SK-N-SH treated with all-trans-retinoic acid at 6 μM for 48 hours (cell line): ENCODE measurements around the gene ZNF891.

ENCODE experiments used
- ATAC-seq: fragments of 200-7000 bp; cut with Tn5 transposase; 3 replicates; pipeline ENCODE4 v1.9.1; 2020; ENCODE audit warnings: mild to moderate bottlenecking, moderate library complexity
- ARNTL ChIP-seq: fragments of 450-650 bp; formaldehyde crosslinking; IDR thresholded peaks from 2 replicates; pipeline ENCODE4 v1.5.0; 2020; ENCODE audit warnings: low read depth, mild to moderate bottlenecking, moderate library complexity, borderline replicate concordance
- BACH2 ChIP-seq: fragments of 250-450 bp; sonication (Bioruptor Pico); IDR thresholded peaks from 2 replicates; pipeline ENCODE4 v1.9.0; 2021; ENCODE audit warnings: mild to moderate bottlenecking, borderline replicate concordance
- CSDC2 ChIP-seq: fragments of 250-450 bp; sonication (Bioruptor Pico); IDR thresholded peaks from 2 replicates; pipeline ENCODE4 v1.5.0; 2020; ENCODE audit warnings: mild to moderate bottlenecking, moderate library complexity
- ESRRG ChIP-seq: fragments of 250-450 bp; sonication (Bioruptor Pico); IDR thresholded peaks from 2 replicates; pipeline ENCODE4 v1.6.1; 2021; ENCODE audit warnings: mild to moderate bottlenecking
- GLIS3 ChIP-seq: fragments of 250-450 bp; sonication (Bioruptor Pico); IDR thresholded peaks from 2 replicates; pipeline ENCODE4 v1.5.0; 2020; ENCODE audit warnings: mild to moderate bottlenecking, moderate library complexity
- ISL1 ChIP-seq: fragments of 250-450 bp; sonication (Bioruptor Pico); IDR thresholded peaks from 2 replicates; pipeline ENCODE4 v2.1.2; 2022; ENCODE audit warnings: mild to moderate bottlenecking, moderate library complexity
- PPARA ChIP-seq: fragments of 250-450 bp; sonication (Bioruptor Pico); IDR thresholded peaks from 2 replicates; pipeline ENCODE4 v1.5.0; 2020; ENCODE audit warnings: mild to moderate bottlenecking, borderline replicate concordance
- RARB ChIP-seq: fragments of 250-450 bp; sonication (Bioruptor Pico); IDR thresholded peaks from 2 replicates; pipeline ENCODE4 v1.8.0; 2021; ENCODE audit warnings: mild to moderate bottlenecking, moderate library complexity
- SNAI2 ChIP-seq: fragments of 250-450 bp; sonication (Bioruptor Pico); IDR thresholded peaks from 2 replicates; pipeline ENCODE4 v1.5.0; 2020; ENCODE audit warnings: mild to moderate bottlenecking, moderate library complexity
- TOX ChIP-seq: fragments of 250-450 bp; sonication (Bioruptor Pico); IDR thresholded peaks from 2 replicates; pipeline ENCODE4 v1.8.0; 2021; ENCODE audit warnings: mild to moderate bottlenecking, moderate library complexity, borderline replicate concordance
- ZC3H10 ChIP-seq: fragments of 250-450 bp; sonication (Bioruptor Pico); IDR thresholded peaks from 2 replicates; pipeline ENCODE4 v1.5.1; 2021; ENCODE audit warnings: mild to moderate bottlenecking, moderate library complexity
- ZFP3 ChIP-seq: fragments of 250-450 bp; sonication (Bioruptor Pico); IDR thresholded peaks from 2 replicates; pipeline ENCODE4 v1.5.0; 2020; ENCODE audit warnings: mild to moderate bottlenecking, moderate library complexity
- ZFP30 ChIP-seq: fragments of 450-650 bp; formaldehyde crosslinking; IDR thresholded peaks from 2 replicates; pipeline ENCODE4 v1.5.0; 2022; ENCODE audit warnings: mild to moderate bottlenecking, moderate library complexity
- ZNF565 ChIP-seq: fragments of 450-650 bp; formaldehyde crosslinking; conservative IDR thresholded peaks from 2 replicates; pipeline ENCODE4 v1.5.0; 2020; ENCODE audit warnings: low read depth, mild to moderate bottlenecking, moderate library complexity
- ZNF70 ChIP-seq: fragments of 450-650 bp; formaldehyde crosslinking; IDR thresholded peaks from 2 replicates; pipeline ENCODE4 v1.5.0; 2020; ENCODE audit warnings: mild to moderate bottlenecking, moderate library complexity
- ZNF8 ChIP-seq: fragments of 450-650 bp; formaldehyde crosslinking; IDR thresholded peaks from 2 replicates; pipeline ENCODE4 v1.5.0; 2020; ENCODE audit warnings: mild to moderate bottlenecking, moderate library complexity
- TF ChIP-seq, protein P1 (sequence below): fragments of 250-450 bp; sonication (Bioruptor Pico); IDR thresholded peaks from 2 replicates; pipeline ENCODE4 v1.8.0; 2021; ENCODE audit warnings: low read depth, mild to moderate bottlenecking, moderate library complexity, borderline replicate concordance
- TF ChIP-seq, protein P2 (sequence below): fragments of 250-450 bp; sonication (Bioruptor Pico); IDR thresholded peaks from 2 replicates; pipeline ENCODE4 v1.8.0; 2020; ENCODE audit warnings: mild to moderate bottlenecking, moderate library complexity, borderline replicate concordance
- TF ChIP-seq, protein P3 (sequence below): fragments of 250-450 bp; sonication (Bioruptor Pico); IDR thresholded peaks from 2 replicates; pipeline ENCODE4 v1.5.1; 2021; ENCODE audit warnings: mild to moderate bottlenecking, moderate library complexity
- TF ChIP-seq, protein P4 (sequence below): fragments of 250-450 bp; sonication (Bioruptor Pico); IDR thresholded peaks from 2 replicates; pipeline ENCODE4 v1.5.0; 2020; ENCODE audit warnings: mild to moderate bottlenecking, moderate library complexity

The ZNF891 gene

DNA sequence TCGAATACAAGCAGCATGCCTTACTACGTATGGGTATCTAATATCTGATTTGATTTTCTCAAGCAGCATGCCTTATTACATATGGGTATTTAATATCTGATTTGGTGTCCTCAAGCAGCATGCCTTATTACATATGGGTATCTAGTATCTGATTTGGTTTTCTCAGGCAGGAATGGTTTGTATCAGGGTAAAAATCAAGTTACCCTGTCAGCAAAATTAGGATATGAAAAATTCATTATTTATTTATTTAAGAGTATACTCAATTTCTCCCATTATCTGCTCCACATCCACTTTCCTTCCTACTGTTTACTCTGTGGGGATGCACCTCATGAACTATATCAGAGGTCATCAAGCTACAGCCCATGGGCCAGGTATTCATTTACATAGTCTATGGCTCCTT lies 21.9 kb downstream of the ZNF891 start:
- TF ChIP-seq SNAI2 (no peak), RARB (CRISPR knock-in tag) (no peak), ZFP3 (CRISPR knock-in tag) (no peak), PPARA (CRISPR knock-in tag) (no peak), BACH2 (no peak), ARNTL (CRISPR knock-in tag) (no peak)
- TF ChIP-seq, protein P1, sequence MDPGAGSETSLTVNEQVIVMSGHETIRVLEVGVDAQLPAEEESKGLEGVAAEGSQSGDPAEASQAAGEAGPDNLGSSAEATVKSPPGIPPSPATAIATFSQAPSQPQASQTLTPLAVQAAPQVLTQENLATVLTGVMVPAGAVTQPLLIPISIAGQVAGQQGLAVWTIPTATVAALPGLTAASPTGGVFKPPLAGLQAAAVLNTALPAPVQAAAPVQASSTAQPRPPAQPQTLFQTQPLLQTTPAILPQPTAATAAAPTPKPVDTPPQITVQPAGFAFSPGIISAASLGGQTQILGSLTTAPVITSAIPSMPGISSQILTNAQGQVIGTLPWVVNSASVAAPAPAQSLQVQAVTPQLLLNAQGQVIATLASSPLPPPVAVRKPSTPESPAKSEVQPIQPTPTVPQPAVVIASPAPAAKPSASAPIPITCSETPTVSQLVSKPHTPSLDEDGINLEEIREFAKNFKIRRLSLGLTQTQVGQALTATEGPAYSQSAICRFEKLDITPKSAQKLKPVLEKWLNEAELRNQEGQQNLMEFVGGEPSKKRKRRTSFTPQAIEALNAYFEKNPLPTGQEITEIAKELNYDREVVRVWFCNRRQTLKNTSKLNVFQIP (CRISPR knock-in tag): no peak
- TF ChIP-seq, protein P2, sequence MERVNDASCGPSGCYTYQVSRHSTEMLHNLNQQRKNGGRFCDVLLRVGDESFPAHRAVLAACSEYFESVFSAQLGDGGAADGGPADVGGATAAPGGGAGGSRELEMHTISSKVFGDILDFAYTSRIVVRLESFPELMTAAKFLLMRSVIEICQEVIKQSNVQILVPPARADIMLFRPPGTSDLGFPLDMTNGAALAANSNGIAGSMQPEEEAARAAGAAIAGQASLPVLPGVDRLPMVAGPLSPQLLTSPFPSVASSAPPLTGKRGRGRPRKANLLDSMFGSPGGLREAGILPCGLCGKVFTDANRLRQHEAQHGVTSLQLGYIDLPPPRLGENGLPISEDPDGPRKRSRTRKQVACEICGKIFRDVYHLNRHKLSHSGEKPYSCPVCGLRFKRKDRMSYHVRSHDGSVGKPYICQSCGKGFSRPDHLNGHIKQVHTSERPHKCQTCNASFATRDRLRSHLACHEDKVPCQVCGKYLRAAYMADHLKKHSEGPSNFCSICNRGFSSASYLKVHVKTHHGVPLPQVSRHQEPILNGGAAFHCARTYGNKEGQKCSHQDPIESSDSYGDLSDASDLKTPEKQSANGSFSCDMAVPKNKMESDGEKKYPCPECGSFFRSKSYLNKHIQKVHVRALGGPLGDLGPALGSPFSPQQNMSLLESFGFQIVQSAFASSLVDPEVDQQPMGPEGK (CRISPR knock-in tag): no peak
- TF ChIP-seq, all 23 proteins: peak for 0
- ATAC-seq: no peak

DNA sequence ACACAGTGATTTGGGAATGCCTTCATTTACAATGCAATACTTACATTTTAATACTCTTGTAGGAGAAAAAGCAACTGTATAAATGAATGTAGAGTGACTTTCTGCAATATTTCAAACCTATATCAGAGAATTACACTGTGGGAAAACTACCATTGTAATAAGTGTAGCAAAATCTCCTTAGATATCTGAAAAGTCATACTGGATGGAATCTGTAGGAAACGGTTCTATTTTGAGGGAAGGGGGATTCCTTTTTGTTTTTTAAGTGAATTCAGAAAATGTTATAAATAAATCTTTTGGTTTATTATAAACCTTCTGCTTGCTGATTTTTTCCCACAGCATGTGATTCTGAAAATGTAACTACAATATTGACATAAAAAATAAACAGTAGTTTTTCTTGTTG lies 23.0 kb downstream of the ZNF891 start:
- no peak for TF ChIP-seq ESRRG (CRISPR knock-in tag)
- TF ChIP-seq ZNF565 (CRISPR knock-in tag): no peak
- no peak for TF ChIP-seq PPARA (CRISPR knock-in tag)
- no peak for ATAC-seq

DNA sequence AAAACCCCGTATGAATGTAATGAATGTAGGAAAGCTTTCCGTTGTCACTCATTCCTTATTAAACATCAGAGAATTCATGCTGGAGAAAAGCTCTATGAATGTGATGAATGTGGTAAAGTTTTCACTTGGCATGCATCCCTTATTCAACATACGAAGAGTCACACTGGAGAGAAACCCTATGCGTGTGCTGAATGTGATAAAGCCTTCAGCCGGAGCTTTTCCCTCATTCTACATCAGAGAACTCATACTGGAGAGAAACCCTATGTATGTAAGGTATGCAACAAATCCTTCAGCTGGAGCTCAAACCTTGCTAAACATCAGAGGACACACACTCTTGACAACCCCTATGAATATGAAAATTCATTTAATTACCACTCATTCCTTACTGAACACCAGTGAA lies 23.8 kb downstream of the ZNF891 start:
- ATAC-seq: no peak
- TF ChIP-seq PPARA (CRISPR knock-in tag): no peak
- TF ChIP-seq, protein P3, sequence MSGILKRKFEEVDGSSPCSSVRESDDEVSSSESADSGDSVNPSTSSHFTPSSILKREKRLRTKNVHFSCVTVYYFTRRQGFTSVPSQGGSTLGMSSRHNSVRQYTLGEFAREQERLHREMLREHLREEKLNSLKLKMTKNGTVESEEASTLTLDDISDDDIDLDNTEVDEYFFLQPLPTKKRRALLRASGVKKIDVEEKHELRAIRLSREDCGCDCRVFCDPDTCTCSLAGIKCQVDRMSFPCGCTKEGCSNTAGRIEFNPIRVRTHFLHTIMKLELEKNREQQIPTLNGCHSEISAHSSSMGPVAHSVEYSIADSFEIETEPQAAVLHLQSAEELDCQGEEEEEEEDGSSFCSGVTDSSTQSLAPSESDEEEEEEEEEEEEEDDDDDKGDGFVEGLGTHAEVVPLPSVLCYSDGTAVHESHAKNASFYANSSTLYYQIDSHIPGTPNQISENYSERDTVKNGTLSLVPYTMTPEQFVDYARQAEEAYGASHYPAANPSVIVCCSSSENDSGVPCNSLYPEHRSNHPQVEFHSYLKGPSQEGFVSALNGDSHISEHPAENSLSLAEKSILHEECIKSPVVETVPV: no peak
- TF ChIP-seq, protein P4, sequence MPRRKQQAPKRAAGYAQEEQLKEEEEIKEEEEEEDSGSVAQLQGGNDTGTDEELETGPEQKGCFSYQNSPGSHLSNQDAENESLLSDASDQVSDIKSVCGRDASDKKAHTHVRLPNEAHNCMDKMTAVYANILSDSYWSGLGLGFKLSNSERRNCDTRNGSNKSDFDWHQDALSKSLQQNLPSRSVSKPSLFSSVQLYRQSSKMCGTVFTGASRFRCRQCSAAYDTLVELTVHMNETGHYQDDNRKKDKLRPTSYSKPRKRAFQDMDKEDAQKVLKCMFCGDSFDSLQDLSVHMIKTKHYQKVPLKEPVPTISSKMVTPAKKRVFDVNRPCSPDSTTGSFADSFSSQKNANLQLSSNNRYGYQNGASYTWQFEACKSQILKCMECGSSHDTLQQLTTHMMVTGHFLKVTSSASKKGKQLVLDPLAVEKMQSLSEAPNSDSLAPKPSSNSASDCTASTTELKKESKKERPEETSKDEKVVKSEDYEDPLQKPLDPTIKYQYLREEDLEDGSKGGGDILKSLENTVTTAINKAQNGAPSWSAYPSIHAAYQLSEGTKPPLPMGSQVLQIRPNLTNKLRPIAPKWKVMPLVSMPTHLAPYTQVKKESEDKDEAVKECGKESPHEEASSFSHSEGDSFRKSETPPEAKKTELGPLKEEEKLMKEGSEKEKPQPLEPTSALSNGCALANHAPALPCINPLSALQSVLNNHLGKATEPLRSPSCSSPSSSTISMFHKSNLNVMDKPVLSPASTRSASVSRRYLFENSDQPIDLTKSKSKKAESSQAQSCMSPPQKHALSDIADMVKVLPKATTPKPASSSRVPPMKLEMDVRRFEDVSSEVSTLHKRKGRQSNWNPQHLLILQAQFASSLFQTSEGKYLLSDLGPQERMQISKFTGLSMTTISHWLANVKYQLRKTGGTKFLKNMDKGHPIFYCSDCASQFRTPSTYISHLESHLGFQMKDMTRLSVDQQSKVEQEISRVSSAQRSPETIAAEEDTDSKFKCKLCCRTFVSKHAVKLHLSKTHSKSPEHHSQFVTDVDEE (CRISPR knock-in tag): no peak
- no peak for TF ChIP-seq GLIS3 (CRISPR knock-in tag)
- TF ChIP-seq ESRRG (CRISPR knock-in tag): no peak
- TF ChIP-seq, protein P1 (CRISPR knock-in tag): no peak

DNA sequence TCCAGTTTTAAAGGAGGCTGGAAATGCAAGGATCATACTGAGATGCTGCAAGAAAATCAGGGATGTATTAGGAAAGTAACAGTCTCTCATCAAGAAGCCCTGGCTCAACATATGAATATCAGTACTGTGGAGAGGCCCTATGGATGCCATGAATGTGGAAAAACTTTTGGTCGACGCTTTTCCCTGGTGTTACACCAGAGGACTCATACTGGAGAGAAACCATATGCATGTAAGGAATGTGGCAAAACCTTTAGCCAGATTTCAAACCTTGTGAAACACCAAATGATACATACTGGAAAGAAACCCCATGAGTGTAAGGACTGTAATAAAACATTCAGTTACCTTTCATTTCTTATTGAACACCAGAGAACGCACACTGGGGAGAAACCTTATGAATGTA lies 24.5 kb downstream of the ZNF891 start:
- no peak for ATAC-seq
- TF ChIP-seq BACH2 (no peak), ZC3H10 (CRISPR knock-in tag) (no peak), ZNF70 (CRISPR knock-in tag) (no peak), ZNF8 (CRISPR knock-in tag) (no peak), TOX (CRISPR knock-in tag) (no peak), ESRRG (CRISPR knock-in tag) (no peak), PPARA (CRISPR knock-in tag) (no peak), ZFP30 (CRISPR knock-in tag) (no peak), CSDC2 (CRISPR knock-in tag) (no peak), ISL1 (CRISPR knock-in tag) (no peak)
- TF ChIP-seq, protein P3: no peak
- TF ChIP-seq, protein P1 (CRISPR knock-in tag): no peak
